SK-N-SH (cell line): ENCODE data around the gene VPS11. TPM values are rescaled to one million over a fixed set of nuclear protein-coding genes. Genes with fewer than 3 reads are reported as not detected.

Experiments
- CTCF ChIA-PET: fragments of 300-600, 350-600 bp; formaldehyde crosslinking; extraction: SDS; loops from one replicate; lab custom pipeline; 2021; lab: Yijun Ruan, JAX
- POLR2A ChIA-PET: fragments of 350-600 bp; sonication (Branson Sonifier 250); formaldehyde crosslinking; extraction: SDS; loops from one replicate; lab custom pipeline; 2020; ENCODE audit warnings: antibody characterized with exemption, inconsistent platforms; lab: Yijun Ruan, JAX
- DNase-seq: peaks from one replicate; pipeline ENCODE4 v3.0.0; 2012
- H2AFZ ChIP-seq: fragments of 200-600 bp; sonication (generic); 2 replicates; pipeline ENCODE4 v1.8.1; 2016; ENCODE audit warnings: antibody characterized with exemption, mild to moderate bottlenecking, low read depth
- H3F3A ChIP-seq: fragments of 200-600 bp; sonication (generic); replicated peaks from 2 replicates; pipeline ENCODE3; 2016; ENCODE audit warnings: antibody characterized with exemption, mild to moderate bottlenecking; ENCODE audit not compliant: insufficient read depth
- H3K27ac ChIP-seq, 2 experiments: fragments of 200-500 bp in 1 of 2; fragments of 200-600 bp in 1 of 2; sonication (Bioruptor generic) in 1 of 2; sonication (generic), shearing (Covaris generic) in 1 of 2; 2 replicates each; pipeline versions ENCODE4 v1.5.1 to v1.6.1; 2014 to 2016; ENCODE audit warnings: low read depth in 2 of 2, inconsistent platforms in 1 of 2, low read length in 1 of 2, mild to moderate bottlenecking in 1 of 2, mixed read lengths in 1 of 2
- H3K27me3 ChIP-seq: fragments of 200-600 bp; sonication (generic), shearing (Covaris generic); 2 replicates; pipeline ENCODE4 v1.6.1; 2016; ENCODE audit warnings: mixed run types; ENCODE audit not compliant: insufficient read depth
- H3K36me3 ChIP-seq, 2 experiments: fragments of 200-500 bp in 1 of 2; fragments of 200-600 bp in 1 of 2; sonication (Bioruptor generic) in 1 of 2; sonication (generic) in 1 of 2; replicated peaks in 1 of 2; 2 replicates each; pipeline versions ENCODE3 to v1.5.1; 2014 to 2016; ENCODE audit warnings: low read length in 1 of 2, mild to moderate bottlenecking in 1 of 2; ENCODE audit not compliant: insufficient read depth in 2 of 2, control insufficient read depth in 1 of 2
- H3K4me1 ChIP-seq, 2 experiments: fragments of 200-500 bp in 1 of 2; fragments of 200-600 bp in 1 of 2; sonication (Bioruptor generic) in 1 of 2; sonication (generic), shearing (Covaris generic) in 1 of 2; 2 replicates each; pipeline versions ENCODE4 v1.5.1 to v1.6.1; 2014 to 2016; ENCODE audit warnings: low read depth in 1 of 2, low read length in 1 of 2, mixed run types in 1 of 2; ENCODE audit not compliant: insufficient read depth in 2 of 2, control insufficient read depth in 1 of 2
- H3K4me2 ChIP-seq: fragments of 200-600 bp; sonication (generic), shearing (Covaris generic); 2 replicates; pipeline ENCODE4 v1.6.1; 2017; ENCODE audit warnings: mixed run types
- H3K4me3 ChIP-seq, 2 experiments: fragments of 200-500 bp in 1 of 2; fragments of 200-600 bp in 1 of 2; sonication (Bioruptor generic) in 1 of 2; sonication (generic), shearing (Covaris generic) in 1 of 2; 2 replicates each; pipeline versions ENCODE4 v1.5.1 to v1.8.1; 2014 to 2016; ENCODE audit warnings: low read depth in 2 of 2, inconsistent platforms in 1 of 2, low read length in 1 of 2, mild to moderate bottlenecking in 1 of 2, mixed read lengths in 1 of 2, moderate library complexity in 1 of 2
- H3K79me2 ChIP-seq: fragments of 200-600 bp; sonication (generic); 2 replicates; pipeline ENCODE4 v1.8.1; 2017; ENCODE audit warnings: mild to moderate bottlenecking; ENCODE audit not compliant: insufficient read depth
- H3K9ac ChIP-seq: fragments of 200-600 bp; sonication (generic); 2 replicates; pipeline ENCODE4 v1.6.1; 2017; ENCODE audit warnings: mixed run types
- H3K9me2 ChIP-seq: fragments of 200-600 bp; sonication (generic); 2 replicates; pipeline ENCODE4 v1.6.1; 2017; ENCODE audit warnings: mixed run types
- H3K9me3 ChIP-seq: fragments of 200-600 bp; sonication (generic); 2 replicates; pipeline ENCODE4 v1.6.1; 2017; ENCODE audit warnings: mixed run types, mild to moderate bottlenecking, moderate library complexity
- H4K20me1 ChIP-seq: fragments of 200-600 bp; sonication (generic); 2 replicates; pipeline ENCODE4 v1.6.1; 2017; ENCODE audit warnings: mild to moderate bottlenecking, mixed run types; ENCODE audit not compliant: insufficient read depth
- ELF1 ChIP-seq: IDR thresholded peaks from 2 replicates; pipeline ENCODE4 v1.4.0; 2012
- EP300 ChIP-seq, 2 experiments: IDR thresholded peaks; 2 replicates each; pipeline versions ENCODE4 v1.4.0 to v1.6.1; 2012; ENCODE audit warnings: borderline replicate concordance in 1 of 2, low read depth in 1 of 2, low read length in 1 of 2
- FOSL2 ChIP-seq: IDR thresholded peaks from 2 replicates; pipeline ENCODE4 v1.4.0; 2012; ENCODE audit warnings: low read depth, mild to moderate bottlenecking, moderate library complexity, borderline replicate concordance
- FOXJ3 ChIP-seq: sonication (generic); formaldehyde crosslinking; IDR thresholded peaks from 2 replicates; pipeline ENCODE4 v1.5.1; 2020; ENCODE audit warnings: mild to moderate bottlenecking, missing genetic modification reagents
- GABPA ChIP-seq: IDR thresholded peaks from 2 replicates; pipeline ENCODE4 v1.4.0; 2012; ENCODE audit warnings: low read depth, mild to moderate bottlenecking
- GATA2 ChIP-seq: sonication (generic); formaldehyde crosslinking; IDR thresholded peaks from 2 replicates; pipeline ENCODE4 v1.5.0; 2020; ENCODE audit warnings: mild to moderate bottlenecking, missing genetic modification reagents
- MAX ChIP-seq: IDR thresholded peaks from 2 replicates; pipeline ENCODE4 v1.4.0; 2012; ENCODE audit warnings: low read depth
- MEF2A ChIP-seq: IDR thresholded peaks from 2 replicates; pipeline ENCODE4 v1.4.0; 2012; ENCODE audit warnings: low read depth, borderline replicate concordance
- NFIC ChIP-seq: IDR thresholded peaks from 2 replicates; pipeline ENCODE4 v1.4.0; 2012; ENCODE audit warnings: borderline replicate concordance
- NRF1 ChIP-seq: IDR thresholded peaks from 2 replicates; pipeline ENCODE4 v1.6.1; 2012; ENCODE audit warnings: low read depth, mild to moderate bottlenecking, low read length
- POLR2AphosphoS5 ChIP-seq: IDR thresholded peaks from 2 replicates; pipeline ENCODE4 v1.6.1; 2012; ENCODE audit warnings: low read depth, low read length
- RAD21 ChIP-seq: IDR thresholded peaks from 2 replicates; pipeline ENCODE4 v1.6.1; 2012; ENCODE audit warnings: mild to moderate bottlenecking, low read length
- RCOR1 ChIP-seq: fragments of 150-350 bp; IDR thresholded peaks from 2 replicates; pipeline ENCODE4 v1.6.1; 2017; ENCODE audit warnings: antibody characterized with exemption, low read length
- RFX5 ChIP-seq: IDR thresholded peaks from 2 replicates; pipeline ENCODE4 v1.6.1; 2012; ENCODE audit warnings: mild to moderate bottlenecking, improper control_type of control experiment, low read length
- RXRA ChIP-seq: IDR thresholded peaks from 2 replicates; pipeline ENCODE4 v1.4.0; 2012; ENCODE audit warnings: low read depth, mild to moderate bottlenecking, borderline replicate concordance
- SIN3A ChIP-seq: IDR thresholded peaks from 2 replicates; pipeline ENCODE4 v1.6.1; 2012; ENCODE audit warnings: low read depth, mild to moderate bottlenecking, low read length, moderate library complexity, borderline replicate concordance
- SMC3 ChIP-seq: IDR thresholded peaks from 2 replicates; pipeline ENCODE4 v1.6.1; 2012; ENCODE audit warnings: low read depth, low read length, improper control_type of control experiment
- TAF1 ChIP-seq: IDR thresholded peaks from 2 replicates; pipeline ENCODE4 v1.6.1; 2012; ENCODE audit warnings: low read depth, mild to moderate bottlenecking, low read length, moderate library complexity, borderline replicate concordance
- TEAD4 ChIP-seq: IDR thresholded peaks from 2 replicates; pipeline ENCODE4 v1.4.0; 2012; ENCODE audit warnings: mild to moderate bottlenecking, borderline replicate concordance; ENCODE audit not compliant: insufficient read depth
- USF1 ChIP-seq: IDR thresholded peaks from 2 replicates; pipeline ENCODE4 v1.4.0; 2012; ENCODE audit warnings: low read depth, borderline replicate concordance
- WGBS: methylation state at CpG from one replicate; pipeline ENCODE4 v1.1.6; 2017; ENCODE audit warnings: low lambda C conversion rate; 5-methylcytosine and 5-hydroxymethylcytosine counted together
- polyA plus RNA-seq, 3 experiments: library from polyadenylated mRNA; depleted of rRNA; stranded (reverse); fragments of >200 nt; gene quantifications; 2 replicates each; pipeline ENCODE4 v1.2.3, GENCODE V29; 2012

VPS11 gene
- polyA plus RNA-seq, 1 of the 3 experiments (the other 2 are of a cell fraction): 14.8 TPM

- ChIA-PET POLR2A (no interaction called here), CTCF (interaction anchor here (0.7 to 3.0 kb wide), 4 partner anchors 9 to 295 kb away, joined by 3 to 16 read pairs (median 3); partner anchors contain the start of genes RPS25 and TRAPPC4)
- no peaks in the 10 kb centered on the region for H3K27me3 ChIP-seq
Observed at GRCh38 chr11:119028346-119029068, 39.1 kb upstream of the VPS11 start.

GRCh38 chr11:119029069-119029339 lies 38.6 kb upstream of the VPS11 start:
- TF ChIP-seq TAF1: no peak
- no peak for TF ChIP-seq MEF2A
- no peak for TF ChIP-seq GATA2 (CRISPR knock-in tag)
- no peak for TF ChIP-seq SMC3
- TF ChIP-seq POLR2AphosphoS5: no peak
- no peak for TF ChIP-seq MAX
- TF ChIP-seq FOXJ3 (CRISPR knock-in tag): no peak
- TF ChIP-seq RXRA: no peak
- TF ChIP-seq TEAD4: no peak
- no peak for TF ChIP-seq GABPA
- TF ChIP-seq USF1: no peak
- no peak for TF ChIP-seq ELF1
- no peak for TF ChIP-seq SIN3A
- TF ChIP-seq RAD21: no peak
- Histone ChIP-seq H3F3A (peaks cover 3% of the 10 kb centered on the region), H3K27me3 (no peaks in the 10 kb centered on the region), H4K20me1 (no peaks in the 10 kb centered on the region), H3K4me2 (peak overlapping the region; percentile 94; the same call in 1 of the 2 replicates), H3K4me3 (no peak overlapping the region), H3K9me3 (no peaks in the 10 kb centered on the region), H3K9me2 (no peaks in the 10 kb centered on the region), H3K79me2 (no peaks in the 10 kb centered on the region), H3K9ac (no peak overlapping the region), H3K27ac (no peak overlapping the region), H3K4me1 (peaks cover 5 to 12% of the 10 kb centered on the region in 2 experiments; a peak in 2 of 4 replicates), H3K36me3 (peaks cover 2 to 23% of the 10 kb centered on the region in 2 experiments), H2AFZ (no peak overlapping the region)
- ChIA-PET POLR2A (interaction anchor here (2.0 kb wide), 1 partner anchor 10 kb away, joined by 6 read pairs; the partner anchor contains the start of genes RPS25 and TRAPPC4), CTCF (interaction anchor here (1.6 to 3.0 kb wide), 3 partner anchors 9 to 19 kb away, joined by 4 to 16 read pairs (median 13); partner anchors contain the start of genes RPS25 and TRAPPC4)
- no peak for DNase-seq
- WGBS: 100% methylated on average over 1 of the region's 1 CpG

More at GRCh38 chr11:119028346-119029068, 39.1 kb upstream of the VPS11 start:
- no peak overlapping the region for H3K4me2 ChIP-seq
- TF ChIP-seq TEAD4: no peak
- no peak for TF ChIP-seq FOSL2
- TF ChIP-seq GATA2 (CRISPR knock-in tag): no peak
- TF ChIP-seq RCOR1: no peak
- no peak for TF ChIP-seq NFIC
- no peak for TF ChIP-seq NRF1
- TF ChIP-seq EP300 (IDR thresholded peaks at IDR 0.05; ENCODE audit: borderline replicate concordance in 1 of 2, low read depth in 1 of 2, low read length in 1 of 2): no peak
- no peak for TF ChIP-seq POLR2AphosphoS5
- TF ChIP-seq SIN3A: no peak
- no peak for TF ChIP-seq SMC3
- no peak for TF ChIP-seq RFX5
- TF ChIP-seq GABPA: no peak
- TF ChIP-seq, all 33 proteins: peak for 0
- Histone ChIP-seq H4K20me1 (no peaks in the 10 kb centered on the region), H3K4me1 (peaks cover 10 to 12% of the 10 kb centered on the region in 2 experiments; a peak in 3 of 4 replicates), H2AFZ (no peak overlapping the region), H3K4me3 (no peak overlapping the region), H3K27ac (no peak overlapping the region), H3K9me2 (no peaks in the 10 kb centered on the region), H3K79me2 (no peaks in the 10 kb centered on the region), H3K9ac (no peak overlapping the region), H3K9me3 (no peaks in the 10 kb centered on the region), H3K36me3 (peaks cover 7 to 28% of the 10 kb centered on the region in 2 experiments), H3F3A (peaks cover 8% of the 10 kb centered on the region)
- no peak for DNase-seq
- 89% methylated on average over 7 of the region's 9 CpGs for WGBS
